Stomach smooth muscle (tissue), 2 donors: ENCODE measurements around the gene SLC15A1.
"Not testable (repeated sequence)": the region's sequence is repeated elsewhere in the genome, so short reads cannot be mapped to it uniquely, and the experiment has no call there.

Experiments used
- H3K27ac ChIP-seq: one replicate; pipeline ENCODE4 v1.7.0; 2013; ENCODE audit warnings: mild to moderate bottlenecking, low read length, inconsistent platforms
- H3K27me3 ChIP-seq, 2 donors: one replicate each; pipeline ENCODE4 v1.7.0; 2013; ENCODE audit warnings: low read length in 2 of 2; ENCODE audit not compliant: insufficient read depth in 2 of 2, control insufficient read depth in 1 of 2
- H3K36me3 ChIP-seq, 2 donors: one replicate each; pipeline ENCODE4 v1.7.0; 2013; ENCODE audit warnings: low read length in 2 of 2; ENCODE audit not compliant: control insufficient read depth in 2 of 2, insufficient read depth in 2 of 2
- H3K4me1 ChIP-seq: one replicate; pipeline ENCODE4 v1.7.0; 2013; ENCODE audit warnings: low read length; ENCODE audit not compliant: control insufficient read depth, insufficient read depth
- H3K4me3 ChIP-seq, 2 donors: one replicate each; pipeline ENCODE4 v1.7.0; 2013; ENCODE audit warnings: low read length in 2 of 2
- H3K9ac ChIP-seq, 2 donors: one replicate each; pipeline ENCODE4 v1.7.0; 2013; ENCODE audit warnings: low read length in 2 of 2, mild to moderate bottlenecking in 1 of 2
- H3K9me3 ChIP-seq, 2 donors: one replicate each; pipeline ENCODE4 v1.7.0; 2013; ENCODE audit warnings: low read length in 2 of 2; ENCODE audit not compliant: control insufficient read depth in 2 of 2
- donor health status: healthy.
- donor health status: Pancreatic carcinoma.

SLC15A1 gene

DNA sequence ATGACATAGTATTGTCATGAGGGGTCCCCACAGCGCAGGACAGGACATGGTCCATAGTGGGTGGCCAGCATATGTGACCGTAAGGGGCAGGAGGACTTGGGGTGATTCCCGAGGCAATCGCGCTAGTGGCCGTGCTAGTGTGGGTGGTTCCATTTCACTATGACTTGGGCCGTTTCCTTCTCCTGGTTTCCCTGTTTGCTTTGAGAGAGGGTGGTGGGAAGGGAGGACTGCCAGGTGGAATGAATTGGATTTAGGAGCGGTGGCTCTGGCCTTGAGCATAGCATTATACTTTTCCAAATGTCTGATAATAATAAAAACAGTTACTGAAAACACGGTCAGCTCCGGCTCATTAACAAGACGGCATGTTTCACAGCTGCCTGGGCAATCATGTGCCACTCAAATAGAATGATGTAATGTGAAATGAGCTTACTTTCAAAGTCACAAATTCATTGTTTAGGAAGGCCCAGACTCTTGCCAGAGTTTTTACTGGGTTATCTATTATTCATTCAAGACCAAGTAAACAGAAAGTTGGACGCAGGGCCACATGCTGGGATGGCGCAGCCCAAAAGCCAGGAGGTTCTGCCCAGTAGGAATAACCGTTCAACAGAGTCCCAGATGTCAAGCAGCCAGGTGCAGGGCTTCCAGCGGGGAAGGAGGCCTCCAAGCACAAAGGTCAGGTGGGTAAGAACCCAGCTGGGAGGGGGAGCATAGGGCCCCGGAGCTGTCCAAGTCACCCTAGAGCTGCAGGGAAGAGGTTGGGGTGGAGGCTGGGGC lies 19.6 kb upstream of the SLC15A1 start:
- no peak overlapping the region for H3K9ac ChIP-seq

GRCh38 chr13:98769736-98770135 lies 17.3 kb upstream of the SLC15A1 start:
- peaks cover 0 to 2% of the 10 kb centered on the region in 2 donors for H3K27me3 ChIP-seq
- H3K9me3 ChIP-seq = no peaks in the 10 kb centered on the region
- no peaks in the 10 kb centered on the region for H3K36me3 ChIP-seq
- no peak overlapping the region for H3K4me3 ChIP-seq
- no peak overlapping the region for H3K9ac ChIP-seq
- H3K4me1 ChIP-seq = peaks cover 2% of the 10 kb centered on the region
- H3K27ac ChIP-seq = no peak overlapping the region

More for the DNA sequence above, 19.6 kb upstream of the SLC15A1 start:
- H3K4me3 ChIP-seq = no peak overlapping the region
- no peaks in the 10 kb centered on the region for H3K4me1 ChIP-seq
- no peaks in the 10 kb centered on the region for H3K36me3 ChIP-seq
- H3K9me3 ChIP-seq = no peaks in the 10 kb centered on the region
- H3K27ac ChIP-seq = no peak overlapping the region
- peaks cover 0 to 2% of the 10 kb centered on the region in 2 donors for H3K27me3 ChIP-seq

DNA sequence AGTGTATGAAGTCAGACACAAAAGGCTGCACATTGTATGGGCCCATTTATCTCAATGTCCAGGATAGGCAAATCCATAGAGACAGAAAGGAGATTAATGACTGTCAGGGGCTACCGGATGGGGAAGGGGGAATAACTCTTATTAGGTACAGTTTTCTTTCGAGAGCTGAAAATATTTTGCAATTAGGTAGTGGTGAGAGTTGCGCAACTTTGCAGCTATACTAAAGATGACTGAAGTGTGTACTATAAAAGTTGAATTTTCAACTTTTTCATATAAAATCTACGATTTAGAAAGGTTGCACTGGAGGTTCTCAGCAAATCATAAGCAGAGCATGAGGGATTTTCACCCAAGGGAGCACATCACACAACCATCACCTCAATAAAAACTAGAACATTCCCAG lies 16.1 kb upstream of the SLC15A1 start:
- H3K27me3 ChIP-seq = peaks cover 0 to 2% of the 10 kb centered on the region in 2 donors
- no peak overlapping the region for H3K27ac ChIP-seq
- H3K4me3 ChIP-seq = no peak overlapping the region
- H3K4me1 ChIP-seq = peaks cover 2% of the 10 kb centered on the region
- H3K9me3 ChIP-seq = no peaks in the 10 kb centered on the region
- no peak overlapping the region for H3K9ac ChIP-seq
- no peaks in the 10 kb centered on the region for H3K36me3 ChIP-seq

- Histone ChIP-seq H3K27me3 (peaks cover 0 to 4% of the 10 kb centered on the region in 2 donors), H3K9ac (no peak overlapping the region), H3K4me1 (peaks cover 8% of the 10 kb centered on the region), H3K36me3 (no peaks in the 10 kb centered on the region), H3K4me3 (no peak overlapping the region), H3K9me3 (no peaks in the 10 kb centered on the region), H3K27ac (no peak overlapping the region)
These were observed 14.2 kb upstream of the SLC15A1 start for GRCh38 chr13:98766697-98767096.

GRCh38 chr13:98765996-98766519 lies 13.6 kb upstream of the SLC15A1 start:
- H3K27me3 ChIP-seq = peaks cover 0 to 2% of the 10 kb centered on the region in 2 donors
- H3K4me3 ChIP-seq = no peak overlapping the region
- H3K27ac ChIP-seq = no peak overlapping the region
- H3K9ac ChIP-seq = no peak overlapping the region
- H3K4me1 ChIP-seq = peaks cover 8% of the 10 kb centered on the region
- no peaks in the 10 kb centered on the region for H3K9me3 ChIP-seq
- H3K36me3 ChIP-seq = no peaks in the 10 kb centered on the region

DNA sequence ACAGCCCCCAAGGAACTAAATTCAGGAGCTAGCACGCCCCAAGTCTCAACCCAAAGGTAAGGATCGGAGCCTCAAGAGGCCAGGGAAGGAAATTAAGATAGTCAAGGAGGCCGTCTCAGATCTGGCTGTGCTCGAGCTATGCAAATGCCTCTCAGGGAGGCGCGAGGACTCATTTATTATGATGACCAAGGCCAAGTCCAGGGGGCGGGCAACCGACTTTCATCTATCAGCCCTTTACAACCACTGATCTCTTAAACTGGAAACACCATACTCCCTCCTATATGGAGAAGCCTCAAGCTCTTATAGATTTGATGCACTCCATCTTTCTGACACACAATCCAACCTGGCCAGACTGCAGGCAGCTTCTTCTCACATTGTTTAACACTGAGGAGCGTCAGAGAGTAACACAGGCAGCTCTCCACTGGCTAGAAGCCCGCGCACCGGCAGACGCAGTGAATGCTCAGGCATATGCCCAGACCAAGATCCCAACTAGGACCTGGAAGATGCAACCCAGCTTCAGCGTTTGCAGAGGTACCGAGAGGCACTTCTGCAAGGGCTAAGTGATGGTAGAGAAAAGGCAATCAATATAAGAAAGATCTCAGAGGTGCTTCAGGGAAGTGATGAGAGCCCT lies 9.6 kb upstream of the SLC15A1 start:
- no peaks in the 10 kb centered on the region for H3K9me3 ChIP-seq
- no peaks in the 10 kb centered on the region for H3K36me3 ChIP-seq
- H3K9ac ChIP-seq = peak overlapping the region in 1 of 2 donors; percentile 51
- peak overlapping the region; percentile 26 to 70 for H3K4me3 ChIP-seq
- H3K4me1 ChIP-seq = peaks cover 8% of the 10 kb centered on the region
- H3K27ac ChIP-seq = no peak overlapping the region
- peaks cover 0 to 2% of the 10 kb centered on the region in 2 donors for H3K27me3 ChIP-seq

- peak overlapping the region in 1 of 2 donors; percentile 51 for H3K9ac ChIP-seq
- H3K9me3 ChIP-seq = no peaks in the 10 kb centered on the region
- peak overlapping the region; percentile 26 to 70 for H3K4me3 ChIP-seq
- peaks cover 8% of the 10 kb centered on the region for H3K4me1 ChIP-seq
- peaks cover 0 to 2% of the 10 kb centered on the region in 2 donors for H3K27me3 ChIP-seq
- no peaks in the 10 kb centered on the region for H3K36me3 ChIP-seq
- H3K27ac ChIP-seq = no peak overlapping the region
These were observed 8.9 kb upstream of the SLC15A1 start for GRCh38 chr13:98761126-98761985.

- Histone ChIP-seq H3K27me3 (peaks cover 14 to 26% of the 10 kb centered on the region in 2 donors), H3K9ac (no peak overlapping the region), H3K4me3 (no peak overlapping the region), H3K27ac (no peak overlapping the region), H3K9me3 (no peaks in the 10 kb centered on the region), H3K4me1 (peaks cover 16% of the 10 kb centered on the region), H3K36me3 (no peaks in the 10 kb centered on the region)
These were observed 3.3 kb upstream of the SLC15A1 start for GRCh38 chr13:98755729-98756128.

DNA sequence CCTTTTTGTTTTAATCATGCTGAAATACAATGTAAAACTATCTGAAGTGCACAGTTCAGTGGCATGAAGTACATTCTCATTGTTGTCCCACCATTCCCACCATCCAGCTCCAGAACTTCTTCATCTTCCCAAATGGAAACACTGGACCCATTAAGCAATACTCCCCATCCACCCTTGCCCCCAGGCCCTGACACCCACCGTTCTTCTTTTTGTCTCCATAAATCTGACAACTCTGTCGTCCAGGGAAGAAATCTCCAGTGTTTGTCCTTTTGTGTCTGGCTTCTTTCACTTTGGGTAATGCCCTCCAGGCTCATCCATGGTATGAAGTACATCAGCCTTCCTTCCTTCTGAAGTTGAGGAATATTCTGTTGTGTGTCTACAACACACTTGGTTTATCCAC lies 2.6 kb upstream of the SLC15A1 start:
- Histone ChIP-seq H3K4me3 (no peak overlapping the region), H3K9ac (no peak overlapping the region), H3K27ac (no peak overlapping the region), H3K27me3 (peaks cover 14 to 26% of the 10 kb centered on the region in 2 donors), H3K4me1 (peaks cover 16% of the 10 kb centered on the region), H3K9me3 (no peaks in the 10 kb centered on the region), H3K36me3 (no peaks in the 10 kb centered on the region)

- not testable (repeated sequence) for H3K4me3 ChIP-seq, H3K9ac ChIP-seq, H3K9me3 ChIP-seq, H3K36me3 ChIP-seq, H3K27ac ChIP-seq
- peaks cover 14 to 26% of the 10 kb centered on the region in 2 donors for H3K27me3 ChIP-seq
- peaks cover 16% of the 10 kb centered on the region for H3K4me1 ChIP-seq
These were observed 2.0 kb upstream of the SLC15A1 start for GRCh38 chr13:98754468-98754867.
